ENCODE measurements around the gene SYT12. TPM values are rescaled to one million over a fixed set of nuclear protein-coding genes. Genes with fewer than 3 reads are reported as not detected.
"Not testable (repeated sequence)": the region's sequence is repeated elsewhere in the genome, so short reads cannot be mapped to it uniquely, and the experiment has no call there.

SYT12 gene
- total RNA-seq, 1 donor from 2014 or later, result 0.92 TPM

DNA sequence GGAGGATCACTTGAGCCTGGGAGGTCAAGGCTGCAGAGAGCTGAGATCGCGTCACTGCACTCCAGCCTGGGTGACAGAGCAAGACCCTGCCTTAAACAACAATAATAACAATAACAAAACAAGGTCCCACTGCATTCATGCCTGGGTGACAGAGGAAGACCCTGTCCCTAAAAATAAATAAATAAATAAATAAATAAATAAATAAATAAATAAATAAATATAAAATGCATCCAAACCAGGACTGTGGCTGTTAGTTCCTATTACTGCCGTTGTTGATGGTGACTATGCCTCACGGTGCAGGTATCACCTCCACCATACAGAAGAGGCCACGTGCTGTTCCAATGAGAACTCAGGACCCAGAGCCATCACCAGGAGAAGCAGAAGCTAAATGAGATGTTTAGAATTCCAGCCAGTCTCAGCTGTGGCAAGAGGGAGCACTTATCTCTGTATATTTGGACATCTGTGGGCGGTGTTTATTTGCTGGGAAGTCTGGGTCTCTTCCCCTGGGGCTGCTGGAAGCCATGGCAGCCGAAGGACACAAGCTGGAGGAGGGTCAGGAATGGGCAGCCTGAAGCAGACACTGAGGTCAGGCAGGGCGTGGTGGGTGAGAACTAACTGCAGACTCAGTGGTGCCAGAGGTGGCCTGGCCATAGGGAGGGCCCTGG lies 26.2 kb upstream of the SYT12 start:
- no peak for ATAC-seq

- no peak for ATAC-seq
Observed at GRCh38 chr11:66999555-66999954, 23.4 kb upstream of the SYT12 start.

- ATAC-seq, result peak; percentile 40
Observed at GRCh38 chr11:67001332-67001731, 21.6 kb upstream of the SYT12 start.

GRCh38 chr11:67002297-67002913 lies 20.5 kb upstream of the SYT12 start:
- no peak for ATAC-seq

- ATAC-seq, result no peak
Observed at GRCh38 chr11:67002921-67003411, 20.0 kb upstream of the SYT12 start.

DNA sequence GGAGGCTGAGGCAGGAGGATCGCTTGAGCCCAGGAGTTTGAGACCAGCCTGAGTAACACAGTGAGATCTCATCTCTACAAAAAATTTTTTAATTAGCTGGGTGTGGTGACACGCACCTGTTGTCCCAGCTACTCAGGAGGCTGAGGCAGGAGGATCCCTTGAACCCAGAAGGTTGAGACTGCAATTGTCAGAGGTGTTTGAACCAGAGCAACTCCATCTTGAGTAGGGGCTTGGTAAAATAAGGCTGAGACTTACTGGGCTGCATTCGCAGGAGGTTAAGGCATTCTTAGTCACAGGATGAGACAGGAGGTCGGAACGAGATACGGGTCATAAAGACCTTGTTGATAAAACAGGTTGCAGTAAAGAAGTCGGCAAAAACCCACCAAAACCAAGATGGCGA lies 17.7 kb upstream of the SYT12 start:
- ATAC-seq, result not testable (repeated sequence)

GRCh38 chr11:67006029-67006884 lies 16.7 kb upstream of the SYT12 start:
- ATAC-seq, result peak; percentile 68

- ATAC-seq, result no peak
Observed at GRCh38 chr11:67007126-67007525, 15.8 kb upstream of the SYT12 start.

DNA sequence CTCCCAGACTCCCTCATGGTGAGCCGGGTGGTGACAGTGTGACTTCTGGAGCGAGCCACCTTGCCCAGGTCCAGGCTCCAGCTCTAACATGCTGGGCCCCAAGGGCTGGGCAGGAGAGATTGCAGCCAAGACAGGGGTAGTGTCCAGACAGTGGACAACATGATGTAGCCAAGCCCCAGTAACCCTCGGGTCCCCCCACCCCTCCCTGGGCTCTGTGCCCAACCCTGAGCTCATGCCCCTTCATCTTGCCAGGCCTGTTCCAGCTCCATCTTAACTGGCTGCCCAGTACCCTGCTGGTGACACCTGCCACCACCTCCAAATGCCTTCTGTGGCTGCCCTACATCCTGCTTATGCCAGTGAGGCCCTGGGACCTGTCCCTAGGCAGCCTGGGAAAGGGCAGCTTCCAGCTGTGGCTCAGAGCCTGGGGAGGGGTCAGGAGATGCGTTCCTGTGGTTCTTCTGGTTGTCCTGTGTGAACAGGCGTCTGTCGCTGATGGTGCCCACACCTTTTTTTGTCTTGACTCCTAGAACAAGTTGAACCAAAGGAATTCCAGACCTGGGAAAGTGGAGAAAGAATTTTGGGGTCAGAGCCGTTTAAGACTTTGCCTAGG lies 12.5 kb upstream of the SYT12 start:
- no peak for ATAC-seq

DNA sequence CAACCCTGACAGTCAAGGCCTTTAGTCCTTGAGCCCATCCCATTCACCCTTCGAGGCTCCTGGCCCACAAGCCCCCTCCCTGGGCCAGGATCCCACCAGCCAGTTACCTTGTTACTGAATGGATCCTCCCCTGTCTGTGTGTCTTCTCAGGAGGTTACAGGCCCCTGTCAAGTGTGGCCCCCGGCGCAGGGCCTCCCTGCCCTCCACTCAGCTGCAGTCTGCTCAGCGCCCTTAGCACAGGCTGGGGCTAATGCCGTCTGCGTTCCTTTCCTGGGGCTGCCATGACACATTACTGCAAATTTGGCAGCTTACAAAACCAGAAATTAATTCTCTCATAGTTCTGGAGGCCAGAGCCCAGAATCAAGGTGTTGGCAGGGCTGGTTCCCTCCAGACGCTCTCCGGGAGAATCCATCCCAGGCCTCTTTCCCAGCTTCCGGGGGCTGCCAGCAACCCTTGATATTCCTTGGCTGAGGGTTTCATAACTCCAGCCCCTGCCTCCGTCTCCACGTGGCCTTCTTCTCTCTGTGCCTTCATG lies 9.4 kb upstream of the SYT12 start:
- ATAC-seq, result no peak

GRCh38 chr11:67014343-67014742 lies 8.6 kb upstream of the SYT12 start:
- peak; percentile 18 for ATAC-seq

GRCh38 chr11:67015048-67015447 lies 7.9 kb upstream of the SYT12 start:
- ATAC-seq, result no peak

GRCh38 chr11:67016550-67016949 lies 6.4 kb upstream of the SYT12 start:
- no peak for ATAC-seq

DNA sequence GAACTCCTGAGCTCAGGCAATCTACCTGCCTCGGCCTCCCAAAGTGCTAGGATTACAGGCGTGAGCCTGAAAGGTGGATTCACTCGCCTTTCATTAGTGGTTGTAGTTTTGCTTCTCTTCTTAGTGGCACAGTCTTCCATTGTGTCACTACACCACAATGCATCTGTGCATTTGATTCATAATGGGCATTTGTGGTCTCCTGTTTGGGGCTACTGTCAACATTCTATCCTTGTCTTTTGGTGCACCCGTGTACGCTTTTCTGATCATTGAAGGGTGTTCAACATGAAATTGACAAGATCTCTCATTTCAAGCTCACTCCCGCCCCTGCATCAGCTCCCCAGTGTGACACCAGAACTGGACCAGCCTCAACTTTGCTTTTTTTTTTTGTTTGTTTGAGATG lies 2.0 kb upstream of the SYT12 start:
- no peak for ATAC-seq

DNA sequence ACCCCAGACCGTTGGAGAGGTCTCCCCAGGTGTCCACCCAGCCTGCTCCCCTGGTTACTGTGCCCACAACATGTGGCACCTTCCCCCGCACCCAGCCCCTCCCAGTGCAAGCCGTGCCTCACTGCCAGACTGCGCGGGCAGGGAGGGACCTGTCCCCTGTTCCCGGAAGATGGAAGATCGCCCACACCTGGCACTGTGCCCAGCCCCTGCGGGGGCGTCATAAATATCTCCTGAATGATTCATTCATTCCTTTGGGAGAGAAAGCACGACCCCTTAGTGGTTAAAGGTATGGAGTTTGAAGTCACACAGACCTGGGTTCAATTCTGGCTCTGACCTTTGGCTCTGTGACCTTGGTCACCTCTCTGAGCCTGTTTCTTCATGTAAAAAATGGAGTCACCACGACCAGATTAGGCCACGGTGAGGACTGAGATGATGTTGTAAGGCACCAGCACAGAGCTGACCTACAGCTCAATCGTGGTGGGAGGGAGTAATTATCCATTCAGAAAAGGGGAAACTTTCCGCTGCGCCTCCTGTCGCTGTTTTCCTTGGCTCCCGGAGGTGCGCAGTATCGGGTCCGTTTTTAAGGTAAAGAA lies 497 bp upstream of the SYT12 start:
- ATAC-seq, result peak; percentile 70

DNA sequence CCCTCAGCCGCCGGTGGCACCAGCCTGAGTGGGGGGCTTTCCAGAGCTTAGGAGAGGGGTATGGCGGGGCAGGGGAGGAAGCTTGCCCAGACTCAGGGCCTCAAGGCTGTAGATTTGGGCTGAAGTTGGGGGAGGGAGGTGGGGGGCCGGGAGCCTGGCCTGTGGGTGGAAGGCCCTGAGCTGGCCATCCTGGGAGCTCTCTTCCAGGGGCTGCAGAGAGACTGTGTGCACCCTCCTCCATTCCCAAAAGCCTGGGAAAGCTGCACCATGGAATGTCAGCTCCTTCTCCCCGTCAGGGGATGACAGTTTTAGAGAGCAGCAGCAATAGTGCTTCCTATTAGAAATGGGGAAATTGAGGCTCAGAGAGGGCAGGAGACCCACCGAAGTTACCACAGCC lies 1.0 kb downstream of the SYT12 start:
- ATAC-seq, result no peak

DNA sequence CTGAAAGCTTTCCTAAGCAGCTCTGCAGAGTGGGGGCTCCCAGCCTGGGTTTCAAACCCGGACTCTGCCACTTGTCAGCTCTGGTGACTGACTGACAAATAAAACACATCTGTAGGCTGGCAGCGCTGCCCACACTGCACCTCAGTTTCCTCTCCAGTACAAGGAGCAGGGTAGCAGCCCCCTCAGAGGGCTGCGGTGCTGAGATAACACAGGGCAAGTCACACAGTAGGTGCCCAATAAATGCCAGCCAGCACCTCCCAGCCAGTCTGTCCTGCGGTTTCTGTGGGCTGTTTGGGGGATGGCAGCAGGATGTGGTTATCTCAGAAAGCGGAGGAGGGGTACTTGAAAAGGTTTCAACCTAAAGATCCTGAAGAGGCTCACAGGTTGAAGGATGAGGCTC lies 1.5 kb downstream of the SYT12 start:
- no peak for ATAC-seq

DNA sequence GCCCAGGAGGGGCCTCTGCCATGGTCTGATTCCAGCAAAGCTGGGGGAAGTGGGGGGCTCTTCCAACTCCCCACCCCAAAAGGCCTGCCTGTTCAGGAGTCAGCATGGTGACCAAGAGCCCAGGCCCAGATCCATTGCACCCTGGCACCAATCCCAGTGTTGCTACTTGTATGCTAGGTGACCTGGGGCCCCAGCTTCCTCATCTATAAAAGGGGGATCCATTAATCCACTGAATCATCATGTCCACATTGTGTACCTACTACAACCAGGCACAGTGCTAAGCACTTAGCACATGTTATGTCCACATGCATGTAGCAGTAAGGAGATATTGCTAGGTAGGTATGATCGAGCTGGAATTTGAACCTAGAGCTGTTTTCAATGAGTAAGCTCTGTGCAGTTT lies 2.0 kb downstream of the SYT12 start:
- ATAC-seq, result no peak

DNA sequence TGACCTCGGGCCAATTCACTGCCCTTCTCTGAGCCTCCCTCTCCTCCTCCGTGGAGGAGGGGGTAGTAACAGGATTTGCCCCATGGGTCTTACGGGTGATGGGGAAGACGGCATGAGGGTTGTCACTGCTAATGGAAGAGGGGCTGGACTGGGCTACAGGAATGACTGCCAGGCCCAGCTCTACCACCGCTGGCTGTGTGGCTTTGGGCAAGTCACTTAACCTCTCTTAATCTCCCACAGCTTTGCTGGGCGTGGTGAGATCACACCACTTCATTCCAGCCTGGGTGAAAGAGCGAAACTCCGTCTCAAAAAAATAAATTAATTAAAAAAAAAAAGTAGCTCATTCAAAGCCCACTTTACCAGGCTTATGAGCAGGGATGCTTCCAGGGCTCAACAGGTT lies 2.8 kb downstream of the SYT12 start:
- ATAC-seq, result no peak

- no peak for ATAC-seq
Observed at GRCh38 chr11:67026941-67027340, 4.0 kb downstream of the SYT12 start.

DNA sequence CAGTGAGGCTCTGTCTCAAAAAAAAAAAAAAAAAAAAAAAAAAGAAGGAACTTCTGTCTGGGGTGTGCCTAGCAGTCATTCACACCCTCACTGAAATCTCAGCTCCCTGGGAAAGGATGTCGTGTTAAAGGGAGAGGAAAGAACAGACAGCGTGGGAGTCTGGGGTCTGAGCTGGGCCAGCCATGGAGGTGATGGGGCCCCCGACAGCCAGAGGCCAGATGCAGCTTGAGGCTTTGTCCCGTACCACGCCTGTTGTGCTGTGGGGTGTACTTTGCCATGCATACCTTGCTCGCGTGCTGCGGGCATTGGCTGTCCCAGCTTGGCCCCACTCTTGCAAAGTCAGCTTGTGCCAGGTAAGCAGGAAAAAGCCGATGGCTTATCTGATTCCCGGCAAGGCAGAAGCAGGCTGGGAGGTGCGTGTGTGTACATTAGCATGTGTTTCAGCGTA lies 4.6 kb downstream of the SYT12 start:
- no peak for ATAC-seq

DNA sequence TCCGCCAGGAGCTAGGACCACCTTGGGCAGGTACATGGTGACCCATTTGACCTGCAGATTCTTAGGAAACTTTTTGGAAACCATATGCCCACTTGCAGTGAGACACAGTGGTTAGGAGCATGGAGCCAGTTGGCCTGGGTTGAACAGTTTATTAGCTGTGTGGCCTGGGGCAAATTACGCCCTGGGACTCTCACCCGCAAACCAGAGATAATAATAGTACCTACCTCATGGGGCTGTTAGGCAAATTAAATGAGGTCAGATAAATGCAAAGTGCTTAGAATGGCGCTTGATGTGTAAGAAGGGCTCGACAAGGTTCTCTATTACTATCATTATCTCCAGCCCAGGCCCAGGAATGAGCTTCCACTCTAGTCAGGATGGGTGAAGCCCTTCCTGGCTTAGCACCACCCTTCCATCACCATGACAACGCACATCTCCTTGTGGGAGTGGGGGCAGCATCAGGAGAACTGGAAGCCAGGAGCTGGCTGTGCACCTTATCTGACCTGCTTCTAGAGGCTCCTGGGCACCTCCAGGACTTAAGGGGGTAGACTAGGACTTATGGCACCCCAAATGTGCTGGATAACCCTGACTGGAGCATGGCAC lies 5.1 kb downstream of the SYT12 start:
- ATAC-seq, result no peak

Measured in esophagus mucosa (tissue), 1 donor.